Measurements from ENCODE around the gene SOHLH2.

- TF ChIP-seq, protein P1, sequence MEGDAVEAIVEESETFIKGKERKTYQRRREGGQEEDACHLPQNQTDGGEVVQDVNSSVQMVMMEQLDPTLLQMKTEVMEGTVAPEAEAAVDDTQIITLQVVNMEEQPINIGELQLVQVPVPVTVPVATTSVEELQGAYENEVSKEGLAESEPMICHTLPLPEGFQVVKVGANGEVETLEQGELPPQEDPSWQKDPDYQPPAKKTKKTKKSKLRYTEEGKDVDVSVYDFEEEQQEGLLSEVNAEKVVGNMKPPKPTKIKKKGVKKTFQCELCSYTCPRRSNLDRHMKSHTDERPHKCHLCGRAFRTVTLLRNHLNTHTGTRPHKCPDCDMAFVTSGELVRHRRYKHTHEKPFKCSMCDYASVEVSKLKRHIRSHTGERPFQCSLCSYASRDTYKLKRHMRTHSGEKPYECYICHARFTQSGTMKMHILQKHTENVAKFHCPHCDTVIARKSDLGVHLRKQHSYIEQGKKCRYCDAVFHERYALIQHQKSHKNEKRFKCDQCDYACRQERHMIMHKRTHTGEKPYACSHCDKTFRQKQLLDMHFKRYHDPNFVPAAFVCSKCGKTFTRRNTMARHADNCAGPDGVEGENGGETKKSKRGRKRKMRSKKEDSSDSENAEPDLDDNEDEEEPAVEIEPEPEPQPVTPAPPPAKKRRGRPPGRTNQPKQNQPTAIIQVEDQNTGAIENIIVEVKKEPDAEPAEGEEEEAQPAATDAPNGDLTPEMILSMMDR (IDR thresholded peaks at IDR 0.05): no peak
- TF ChIP-seq RAD21 (IDR thresholded peaks at IDR 0.05; ENCODE audit: low read length) (no peak), SIN3A (IDR thresholded peaks at IDR 0.05; ENCODE audit: borderline replicate concordance, low read depth, low read length) (no peak), TEAD4 (IDR thresholded peaks at IDR 0.05; ENCODE audit: borderline replicate concordance, insufficient read depth) (no peak), TAF1 (IDR thresholded peaks at IDR 0.05; ENCODE audit: borderline replicate concordance, low read depth, low read length) (no peak), POLR2AphosphoS5 (IDR thresholded peaks at IDR 0.05; ENCODE audit: low read depth, low read length) (no peak), CHD2 (IDR thresholded peaks at IDR 0.05; ENCODE audit: low read length, partially characterized antibody) (no peak), FOXM1 (IDR thresholded peaks at IDR 0.05; ENCODE audit: low read depth) (no peak), ELF1 (IDR thresholded peaks at IDR 0.05) (no peak), FOSL2 (IDR thresholded peaks at IDR 0.05; ENCODE audit: borderline replicate concordance, low read depth) (no peak), EZH2phosphoT487 (IDR thresholded peaks at IDR 0.05; ENCODE audit: borderline replicate concordance, low read depth) (no peak)
- TF ChIP-seq, protein P2, sequence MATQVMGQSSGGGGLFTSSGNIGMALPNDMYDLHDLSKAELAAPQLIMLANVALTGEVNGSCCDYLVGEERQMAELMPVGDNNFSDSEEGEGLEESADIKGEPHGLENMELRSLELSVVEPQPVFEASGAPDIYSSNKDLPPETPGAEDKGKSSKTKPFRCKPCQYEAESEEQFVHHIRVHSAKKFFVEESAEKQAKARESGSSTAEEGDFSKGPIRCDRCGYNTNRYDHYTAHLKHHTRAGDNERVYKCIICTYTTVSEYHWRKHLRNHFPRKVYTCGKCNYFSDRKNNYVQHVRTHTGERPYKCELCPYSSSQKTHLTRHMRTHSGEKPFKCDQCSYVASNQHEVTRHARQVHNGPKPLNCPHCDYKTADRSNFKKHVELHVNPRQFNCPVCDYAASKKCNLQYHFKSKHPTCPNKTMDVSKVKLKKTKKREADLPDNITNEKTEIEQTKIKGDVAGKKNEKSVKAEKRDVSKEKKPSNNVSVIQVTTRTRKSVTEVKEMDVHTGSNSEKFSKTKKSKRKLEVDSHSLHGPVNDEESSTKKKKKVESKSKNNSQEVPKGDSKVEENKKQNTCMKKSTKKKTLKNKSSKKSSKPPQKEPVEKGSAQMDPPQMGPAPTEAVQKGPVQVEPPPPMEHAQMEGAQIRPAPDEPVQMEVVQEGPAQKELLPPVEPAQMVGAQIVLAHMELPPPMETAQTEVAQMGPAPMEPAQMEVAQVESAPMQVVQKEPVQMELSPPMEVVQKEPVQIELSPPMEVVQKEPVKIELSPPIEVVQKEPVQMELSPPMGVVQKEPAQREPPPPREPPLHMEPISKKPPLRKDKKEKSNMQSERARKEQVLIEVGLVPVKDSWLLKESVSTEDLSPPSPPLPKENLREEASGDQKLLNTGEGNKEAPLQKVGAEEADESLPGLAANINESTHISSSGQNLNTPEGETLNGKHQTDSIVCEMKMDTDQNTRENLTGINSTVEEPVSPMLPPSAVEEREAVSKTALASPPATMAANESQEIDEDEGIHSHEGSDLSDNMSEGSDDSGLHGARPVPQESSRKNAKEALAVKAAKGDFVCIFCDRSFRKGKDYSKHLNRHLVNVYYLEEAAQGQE (IDR thresholded peaks at IDR 0.05; ENCODE audit: low read depth, low read length): no peak
- TF ChIP-seq, protein P3, sequence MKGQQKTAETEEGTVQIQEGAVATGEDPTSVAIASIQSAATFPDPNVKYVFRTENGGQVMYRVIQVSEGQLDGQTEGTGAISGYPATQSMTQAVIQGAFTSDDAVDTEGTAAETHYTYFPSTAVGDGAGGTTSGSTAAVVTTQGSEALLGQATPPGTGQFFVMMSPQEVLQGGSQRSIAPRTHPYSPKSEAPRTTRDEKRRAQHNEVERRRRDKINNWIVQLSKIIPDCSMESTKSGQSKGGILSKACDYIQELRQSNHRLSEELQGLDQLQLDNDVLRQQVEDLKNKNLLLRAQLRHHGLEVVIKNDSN (IDR thresholded peaks at IDR 0.05; ENCODE audit: borderline replicate concordance, low read depth): no peak
Measured at GRCh38 chr13:36142735-36143134, 71.6 kb downstream of the SOHLH2 start.

All from SK-N-SH (cell line).